ENCODE results near the gene ATXN7L1.

GRCh38 chr7:105612806-105613205 is 263.6 kb downstream of the ATXN7L1 start:
- TF ChIP-seq CTCF (IDR thresholded peaks at IDR 0.05) (no peak), EP300 (IDR thresholded peaks at IDR 0.05; ENCODE audit: low read depth) (no peak), POLR2A (IDR thresholded peaks at IDR 0.05) (no peak), POLR2AphosphoS5 (IDR thresholded peaks at IDR 0.05) (no peak)
